GM12872 (cell line): ENCODE data around the gene NECAP2.

Experiments
- CTCF ChIP-seq: IDR thresholded peaks from 3 replicates; pipeline ENCODE4 v1.5.1; 2011; ENCODE audit warnings: low read depth, mild to moderate bottlenecking, low read length, moderate library complexity; ENCODE audit not compliant: insufficient read depth

NECAP2 gene

GRCh38 chr1:16497474-16497904 lies 57.0 kb downstream of the NECAP2 start:
- peak; percentile 7; the same call in 1 of the 3 replicates for TF ChIP-seq CTCF

- peak; percentile 15; the same call in 1 of the 3 replicates for TF ChIP-seq CTCF
Measured at GRCh38 chr1:16498573-16499413, 58.3 kb downstream of the NECAP2 start.

- TF ChIP-seq CTCF: no peak
Measured at GRCh38 chr1:16503494-16503893, 63.0 kb downstream of the NECAP2 start.
